ENCODE measurements around the gene MEFV. TPM values are rescaled to one million over a fixed set of nuclear protein-coding genes. Genes with fewer than 3 reads are reported as not detected.
"Not testable (repeated sequence)": the region's sequence is repeated elsewhere in the genome, so short reads cannot be mapped to it uniquely, and the experiment has no call there.

Gene MEFV
- total and polyA plus RNA-seq, 2 of the 4 experiments (the other 2 are of a cell fraction): not detected

GRCh38 chr16:3205939-3206338 lies 50.5 kb downstream of the MEFV start:
- dilution Hi-C loops (cut with HindIII; ENCODE audit: low sequenced_read_pairs, unreplicated experiment); BruUV-seq (replicated peaks): not testable (repeated sequence)
- CTCF ChIA-PET: interaction anchor here (0.6 kb wide), 1 partner anchor 62 kb away, joined by 3 read pairs; no protein-coding TSS in a partner anchor

More at GRCh38 chr16:3205939-3206338, 50.5 kb downstream of the MEFV start:
- intact Hi-C loops (cut with micrococcal nuclease); H2AFZ ChIP-seq (replicated peaks; ENCODE audit: low read length, poor library complexity); H3K79me1 ChIP-seq (ENCODE audit: low read depth in 1 of 2, low read length in 2 of 2); H3K14ac ChIP-seq (replicated peaks; ENCODE audit: low read depth, low read length); H4K91ac ChIP-seq (ENCODE audit: insufficient read depth, low read depth, low read length); H3K27me3 ChIP-seq (ENCODE audit: control insufficient read depth, insufficient read depth, low read length); POLR2A ChIA-PET (ENCODE audit: unreplicated experiment); H2AK5ac ChIP-seq (ENCODE audit: low read depth, low read length); H3K4me1 ChIP-seq (ENCODE audit: control insufficient read depth, insufficient read depth, low read length); H4K20me1 ChIP-seq (ENCODE audit: insufficient read depth, low read length); H3K4ac ChIP-seq (ENCODE audit: low read depth, low read length); H4K8ac ChIP-seq (ENCODE audit: low read depth in 2 of 2, low read length in 2 of 2); H2BK15ac ChIP-seq (ENCODE audit: low read depth, low read length); H2AK9ac ChIP-seq (replicated peaks; ENCODE audit: low read depth, low read length, poor library complexity); H2BK20ac ChIP-seq (ENCODE audit: low read depth, low read length); H3K18ac ChIP-seq (ENCODE audit: low read depth, low read length); H3K23ac ChIP-seq (ENCODE audit: low read depth, low read length); DNase-seq; H3K27ac ChIP-seq (ENCODE audit: insufficient read depth, low read length); H3K9ac ChIP-seq (ENCODE audit: low read depth, low read length); H3K36me3 ChIP-seq (ENCODE audit: control insufficient read depth, insufficient read depth, low read length); H3K9me1 ChIP-seq (ENCODE audit: insufficient read depth, low read length); ATAC-seq (ENCODE audit: low read depth); H3K4me3 ChIP-seq (ENCODE audit: insufficient read depth, low read depth, low read length); H3K56ac ChIP-seq (ENCODE audit: extremely low read depth, insufficient read depth, low read length); H4K5ac ChIP-seq (ENCODE audit: low read depth, low read length); H3K4me2 ChIP-seq (ENCODE audit: low read depth, low read length); H2BK120ac ChIP-seq (ENCODE audit: low read depth, low read length); H2BK5ac ChIP-seq (ENCODE audit: low read depth, low read length, poor library complexity, severe bottlenecking); in situ Hi-C loops (cut with MboI; ENCODE audit: low sequenced_read_pairs): not testable (repeated sequence)
- peaks cover 12% of the 10 kb centered on the region for H3K9me3 ChIP-seq (ENCODE audit: control insufficient read depth, insufficient read depth, low read length)
- WGBS, 2 experiments (ENCODE audit: extremely low coverage in 2 of 2, insufficient read length in 1 of 2): 53% methylated on average over 2 of the region's 3 CpGs; no CpG with 5 or more reads in 1 of the 2 experiments

All from IMR-90 (cell line).